ENCODE results near the gene WDR5.

DNA sequence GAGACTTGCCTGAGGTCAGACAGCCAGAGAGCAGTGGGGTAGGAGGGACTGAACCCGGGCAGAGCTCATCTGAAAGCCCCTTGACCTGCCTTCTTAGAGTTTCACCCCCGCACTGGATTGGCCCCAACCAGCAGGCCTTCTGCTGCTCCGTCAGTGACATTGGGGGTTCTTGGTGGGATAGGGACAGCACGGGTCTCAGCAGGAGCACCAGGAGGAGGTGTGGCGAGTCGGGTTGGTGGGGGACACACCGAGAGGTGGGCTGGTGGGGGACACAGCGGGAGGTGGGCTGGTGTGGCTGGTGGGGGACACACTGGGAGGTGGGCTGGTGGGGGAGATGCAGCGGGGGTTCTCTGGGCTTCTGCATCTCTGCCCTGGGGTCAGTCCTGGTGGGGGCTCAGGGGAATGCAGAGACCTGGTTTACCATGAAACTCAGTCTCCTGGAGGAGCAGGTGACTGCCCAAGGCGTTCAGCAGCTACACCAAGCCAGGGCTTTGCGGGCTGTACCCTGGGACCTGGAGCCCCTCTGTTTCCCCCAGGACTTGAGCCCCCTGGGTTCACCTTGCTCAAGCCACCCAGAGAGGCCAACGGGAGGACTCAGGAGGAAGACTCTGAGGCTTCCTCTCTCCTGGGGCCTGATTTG is 56.5 kb downstream of the WDR5 start:
- TF ChIP-seq, protein P1, sequence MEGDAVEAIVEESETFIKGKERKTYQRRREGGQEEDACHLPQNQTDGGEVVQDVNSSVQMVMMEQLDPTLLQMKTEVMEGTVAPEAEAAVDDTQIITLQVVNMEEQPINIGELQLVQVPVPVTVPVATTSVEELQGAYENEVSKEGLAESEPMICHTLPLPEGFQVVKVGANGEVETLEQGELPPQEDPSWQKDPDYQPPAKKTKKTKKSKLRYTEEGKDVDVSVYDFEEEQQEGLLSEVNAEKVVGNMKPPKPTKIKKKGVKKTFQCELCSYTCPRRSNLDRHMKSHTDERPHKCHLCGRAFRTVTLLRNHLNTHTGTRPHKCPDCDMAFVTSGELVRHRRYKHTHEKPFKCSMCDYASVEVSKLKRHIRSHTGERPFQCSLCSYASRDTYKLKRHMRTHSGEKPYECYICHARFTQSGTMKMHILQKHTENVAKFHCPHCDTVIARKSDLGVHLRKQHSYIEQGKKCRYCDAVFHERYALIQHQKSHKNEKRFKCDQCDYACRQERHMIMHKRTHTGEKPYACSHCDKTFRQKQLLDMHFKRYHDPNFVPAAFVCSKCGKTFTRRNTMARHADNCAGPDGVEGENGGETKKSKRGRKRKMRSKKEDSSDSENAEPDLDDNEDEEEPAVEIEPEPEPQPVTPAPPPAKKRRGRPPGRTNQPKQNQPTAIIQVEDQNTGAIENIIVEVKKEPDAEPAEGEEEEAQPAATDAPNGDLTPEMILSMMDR (IDR thresholded peaks at IDR 0.05) = no peak
- no peak for TF ChIP-seq EP300 (IDR thresholded peaks at IDR 0.05)
- no peak for TF ChIP-seq POLR2A (IDR thresholded peaks at IDR 0.05)
